Naive thymus-derived CD8-positive, alpha-beta T cell (primary cell): ENCODE measurements around the gene CAPNS1. TPM values are rescaled to one million over a fixed set of nuclear protein-coding genes. Genes with fewer than 3 reads are reported as not detected.
A peak's percentile ranks its signal among the peaks of the same experiment; 100 is the strongest.
"Not testable (repeated sequence)": the region's sequence is repeated elsewhere in the genome, so short reads cannot be mapped to it uniquely, and the experiment has no call there.

Experiments used
- ATAC-seq, 2 donors: fragments of 150-1000 bp; cut with Tn5 transposase in 1 of 2; sonication (Bioruptor Pico), chemical (Tn5 transposase) in 1 of 2; 1 replicate in 1 of 2; 2 replicates in 1 of 2; pipeline ENCODE4 v1.10.0; 2021; ENCODE audit warnings: mild to moderate bottlenecking in 2 of 2, moderate library complexity in 2 of 2
- POLR2A ChIA-PET: fragments of 350-600 bp; sonication (Branson Sonifier 250); formaldehyde crosslinking; loops from one replicate; lab custom pipeline; 2021; ENCODE audit warnings: antibody characterized with exemption; lab: Charles Lee
- DNase-seq, 10 donors: peaks; one replicate each; pipeline versions ENCODE4 v3.0.0 to v3.0.0-alpha.2; 2020 to 2022
- H3K27ac Mint-ChIP-seq, 10 donors: one replicate each; pipeline ENCODE4 v1.8.0; 2020 to 2022; ENCODE audit warnings: mild to moderate bottlenecking in 10 of 10, mixed read lengths in 10 of 10, moderate library complexity in 4 of 10, inconsistent platforms in 1 of 10
- H3K27me3 Mint-ChIP-seq, 5 donors: one replicate each; pipeline ENCODE4 v1.8.0; 2021 to 2022; ENCODE audit warnings: mixed read lengths in 5 of 5
- H3K36me3 Mint-ChIP-seq, 3 donors: one replicate each; pipeline ENCODE4 v1.8.0; 2020 to 2022; ENCODE audit warnings: mixed read lengths in 3 of 3, mild to moderate bottlenecking in 2 of 3, inconsistent platforms in 1 of 3
- H3K4me1 Mint-ChIP-seq, 4 donors: one replicate each; pipeline ENCODE4 v1.8.0; 2021 to 2022; ENCODE audit warnings: mixed read lengths in 4 of 4
- H3K4me3 Mint-ChIP-seq, 10 donors: one replicate each; pipeline ENCODE4 v1.8.0; 2020 to 2022; ENCODE audit warnings: mild to moderate bottlenecking in 10 of 10, mixed read lengths in 10 of 10, moderate library complexity in 6 of 10, inconsistent platforms in 1 of 10
- H3K9me3 Mint-ChIP-seq, 9 donors: one replicate each; pipeline ENCODE4 v1.8.0; 2020 to 2022; ENCODE audit warnings: mixed read lengths in 9 of 9, mild to moderate bottlenecking in 3 of 9, inconsistent platforms in 1 of 9, moderate library complexity in 1 of 9
- polyA plus RNA-seq, 3 donors: library from polyadenylated mRNA; unstranded; fragments of 300-500 nt; fragmentation: Illumina TruSeq; gene quantifications; one replicate each; pipeline ENCODE4 v1.2.3, GENCODE V29; 2021
- total RNA-seq, 8 experiments: library from RNA in 2 of 8; stranded (reverse) in 2 of 8; gene quantifications; one replicate each; pipeline ENCODE4 v1.2.3 and lab custom pipeline; 2021 to 2026

Gene CAPNS1
- total and polyA plus RNA-seq, 5 experiments from 2014 or later = 93.4 to 239 (median 137) TPM

DNA sequence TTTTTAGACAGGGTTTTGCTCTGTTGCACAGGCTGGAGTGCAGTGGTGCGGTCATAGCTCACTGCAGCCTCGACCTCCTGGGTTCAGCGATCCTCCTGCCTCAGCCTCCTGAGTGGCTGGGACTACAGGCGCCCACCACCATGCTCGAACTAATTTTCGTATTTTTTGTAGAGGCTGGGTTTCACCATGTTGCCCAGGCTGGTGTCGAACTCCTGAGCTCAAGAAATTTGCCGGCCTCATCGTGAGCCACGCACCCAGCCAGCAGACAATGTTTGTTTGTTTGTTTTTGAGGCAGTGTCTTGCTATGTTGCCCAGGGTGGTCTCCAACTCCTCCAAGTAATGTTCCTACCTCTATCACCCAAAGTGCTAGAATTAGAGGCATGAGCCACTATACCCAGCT is 13.3 kb downstream of the CAPNS1 start:
- Mint-ChIP-seq H3K9me3 (no peaks in the 10 kb centered on the region), H3K27me3 (no peaks in the 10 kb centered on the region), H3K36me3 (peaks cover 0 to 37% (median 17%) of the 10 kb centered on the region in 3 donors), H3K4me3 (no peak overlapping the region), H3K27ac (peak overlapping the region in 1 of 10 donors; percentile 79), H3K4me1 (peaks cover 2 to 14% (median 6%) of the 10 kb centered on the region in 4 donors)
- DNase-seq (no peak), ATAC-seq (no peak)
- POLR2A ChIA-PET = interaction anchor here (0.7 kb wide), 1 partner anchor 42 kb away, joined by 3 read pairs; the partner anchor contains the start of gene OVOL3

DNA sequence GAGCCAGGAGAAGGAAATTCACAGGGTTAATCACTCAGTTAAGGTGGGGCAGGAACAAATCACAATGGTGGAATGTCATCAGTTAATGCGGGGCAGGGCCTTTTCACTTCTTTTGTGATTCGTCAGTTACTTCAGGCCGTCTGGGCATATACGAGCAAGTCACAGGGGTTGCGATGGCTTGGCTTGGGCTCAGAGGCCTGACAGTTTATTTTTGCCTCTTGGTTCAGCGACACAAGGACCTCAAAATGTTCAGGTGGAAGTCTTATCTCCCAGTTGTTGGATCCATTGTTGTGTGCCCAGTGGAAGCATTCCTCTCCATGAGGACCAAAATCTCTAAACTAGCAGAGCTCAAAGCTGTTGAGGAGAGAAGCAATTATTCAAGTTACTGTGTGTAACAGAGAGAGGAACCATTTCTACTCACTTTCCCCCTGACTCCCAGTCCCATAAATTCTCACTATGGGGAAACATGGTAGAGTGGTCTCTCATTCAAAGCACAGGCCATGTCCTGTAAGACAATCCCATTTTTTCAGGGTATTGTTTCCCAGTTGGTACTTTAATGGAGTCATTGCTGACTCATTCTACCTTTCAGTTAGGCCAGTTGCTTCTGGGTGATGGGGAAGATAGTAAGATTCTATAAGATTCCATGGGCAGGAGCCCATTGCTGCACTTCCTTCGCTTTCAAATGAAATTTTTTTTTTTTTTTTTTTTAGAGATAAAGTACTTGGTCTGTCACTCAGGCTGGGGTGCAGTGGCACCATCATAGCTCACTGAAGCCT is 21.1 kb downstream of the CAPNS1 start:
- ATAC-seq = no peak
- H3K9me3 Mint-ChIP-seq = no peaks in the 10 kb centered on the region
- no peak for DNase-seq
- H3K4me3 Mint-ChIP-seq = no peak overlapping the region
- POLR2A ChIA-PET = no interaction called here
- H3K36me3 Mint-ChIP-seq = peaks cover 0 to 3% (median 2%) of the 10 kb centered on the region in 3 donors
- H3K4me1 Mint-ChIP-seq = peaks cover 0 to 6% (median 0%) of the 10 kb centered on the region in 4 donors
- H3K27ac Mint-ChIP-seq = peak overlapping the region in 1 of 10 donors; percentile 26
- no peaks in the 10 kb centered on the region for H3K27me3 Mint-ChIP-seq

DNA sequence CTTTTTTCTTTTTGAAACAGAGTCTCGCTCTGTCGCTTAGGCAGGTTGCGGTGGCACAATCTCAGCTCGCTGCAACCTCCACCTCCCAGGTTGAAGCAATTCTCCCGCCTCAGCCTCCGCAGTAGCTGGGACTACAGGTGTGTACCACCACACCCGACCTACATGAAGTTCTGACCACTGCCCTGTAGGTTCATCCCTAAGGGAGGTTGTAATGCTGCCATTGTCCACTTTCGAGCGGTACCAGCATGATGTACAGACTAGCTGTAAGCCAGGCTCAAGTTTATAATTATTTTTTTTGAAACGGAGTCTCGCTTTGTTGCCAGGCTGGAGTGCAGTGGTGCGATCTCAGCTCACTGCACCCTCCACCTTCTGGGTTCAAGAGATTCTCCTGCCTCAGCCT is 23.9 kb downstream of the CAPNS1 start:
- H3K27ac Mint-ChIP-seq = peak overlapping the region in 1 of 10 donors; percentile 21

DNA sequence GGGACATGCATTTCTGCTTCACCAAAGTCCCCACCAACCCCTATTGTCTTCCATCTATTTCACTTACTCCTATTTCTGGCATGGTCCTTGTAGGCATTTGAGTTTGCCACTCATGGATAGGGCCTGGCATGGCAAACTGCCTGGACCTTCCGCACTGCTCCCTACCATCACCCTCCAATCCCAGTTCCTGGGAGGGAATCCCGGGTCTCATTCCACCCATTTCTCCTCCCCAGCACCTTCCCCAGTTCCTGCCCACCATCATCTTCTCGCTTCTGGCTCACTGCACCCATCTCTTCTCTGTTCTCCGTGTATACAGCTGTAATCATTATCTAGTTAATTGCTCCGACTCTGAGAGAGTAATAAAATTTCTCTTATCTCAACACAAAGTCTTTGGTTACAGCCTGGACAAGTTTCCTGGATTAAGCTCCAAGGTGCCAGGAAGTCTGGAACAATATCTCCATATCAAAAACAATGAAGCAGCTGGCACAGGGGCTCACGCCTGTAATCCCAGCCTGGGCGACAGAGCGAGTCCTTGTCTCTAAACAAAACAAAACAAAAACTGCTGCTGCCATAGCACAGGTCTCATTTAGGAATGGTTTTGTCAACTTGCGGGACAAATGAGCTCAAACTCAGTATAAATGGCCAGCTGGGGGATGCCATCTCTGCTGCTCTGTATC is 29.4 kb downstream of the CAPNS1 start:
- POLR2A ChIA-PET = interaction anchor here (0.5 to 1.3 kb wide), 4 partner anchors 41 to 271 kb away, joined by 3 to 10 read pairs (median 4); no protein-coding TSS in a partner anchor
- ATAC-seq = no peak
- no peak overlapping the region for H3K4me3 Mint-ChIP-seq
- peaks cover 0 to 4% (median 2%) of the 10 kb centered on the region in 4 donors for H3K4me1 Mint-ChIP-seq
- peak overlapping the region in 1 of 10 donors; percentile 22 for H3K27ac Mint-ChIP-seq
- no peaks in the 10 kb centered on the region for H3K9me3 Mint-ChIP-seq
- H3K27me3 Mint-ChIP-seq = no peaks in the 10 kb centered on the region
- H3K36me3 Mint-ChIP-seq = no peaks in the 10 kb centered on the region
- no peak for DNase-seq

More for the DNA sequence above, 23.9 kb downstream of the CAPNS1 start:
- H3K36me3 Mint-ChIP-seq = peaks cover 0 to 2% (median 0%) of the 10 kb centered on the region in 3 donors
- H3K27me3 Mint-ChIP-seq = no peaks in the 10 kb centered on the region
- ATAC-seq (no peak), DNase-seq (no peak)
- no peaks in the 10 kb centered on the region for H3K4me1 Mint-ChIP-seq
- POLR2A ChIA-PET = interaction anchor here (0.8 to 1.4 kb wide), 2 partner anchors 13 to 36 kb away, joined by 3 read pairs; no protein-coding TSS in a partner anchor
- no peaks in the 10 kb centered on the region for H3K9me3 Mint-ChIP-seq
- H3K4me3 Mint-ChIP-seq = no peak overlapping the region

DNA sequence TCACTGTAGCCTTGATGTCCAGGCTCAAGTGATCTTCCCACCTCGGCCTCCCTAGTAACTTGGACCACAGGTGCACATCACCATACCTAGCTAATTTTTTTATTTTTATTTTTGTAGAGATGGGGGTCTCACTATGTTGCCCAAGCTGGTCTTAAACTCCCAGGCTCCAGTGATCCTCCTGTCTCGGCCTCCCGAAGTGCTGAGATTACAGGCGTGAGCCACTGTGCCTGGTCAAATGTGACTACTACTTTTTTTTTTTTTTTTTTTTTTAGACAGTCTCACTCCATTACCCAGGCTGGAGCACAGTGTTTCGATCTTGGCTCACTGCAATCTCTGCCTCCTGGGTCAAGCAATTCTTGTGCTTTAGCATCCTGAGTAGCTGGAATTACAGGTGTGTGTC is 33.0 kb downstream of the CAPNS1 start:
- no peaks in the 10 kb centered on the region for H3K9me3 Mint-ChIP-seq
- DNase-seq = no peak
- peak overlapping the region in 1 of 10 donors; percentile 24 for H3K27ac Mint-ChIP-seq
- H3K36me3 Mint-ChIP-seq = no peaks in the 10 kb centered on the region
- no peak overlapping the region for H3K4me3 Mint-ChIP-seq
- peaks cover 0 to 4% (median 2%) of the 10 kb centered on the region in 4 donors for H3K4me1 Mint-ChIP-seq
- ATAC-seq = no peak
- no peaks in the 10 kb centered on the region for H3K27me3 Mint-ChIP-seq
- POLR2A ChIA-PET = interaction anchor here (0.6 kb wide), 1 partner anchor 8 kb away, joined by 3 read pairs; no protein-coding TSS in a partner anchor

DNA sequence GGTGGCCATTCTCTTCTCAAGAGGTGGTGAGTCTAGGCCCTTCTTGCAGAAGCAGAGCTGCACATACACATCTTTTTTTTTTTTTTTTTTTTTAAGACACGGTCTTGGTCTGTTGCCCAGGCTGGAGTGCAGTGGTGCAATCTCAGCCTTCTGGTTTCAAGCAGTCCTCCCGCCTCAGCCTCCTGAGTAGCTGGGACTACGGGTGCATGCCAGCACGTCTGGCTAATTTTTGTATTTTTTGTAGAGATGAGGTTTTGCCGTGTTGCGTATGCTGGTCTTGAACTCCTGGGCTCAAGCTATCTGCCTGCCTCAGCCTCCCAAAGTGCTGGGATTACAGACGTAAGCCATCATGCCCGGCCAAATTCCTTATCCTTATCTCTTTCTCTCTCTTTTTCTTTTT is 34.0 kb downstream of the CAPNS1 start:
- H3K4me3 Mint-ChIP-seq, ATAC-seq, H3K27me3 Mint-ChIP-seq, H3K36me3 Mint-ChIP-seq, H3K4me1 Mint-ChIP-seq, DNase-seq, H3K27ac Mint-ChIP-seq, H3K9me3 Mint-ChIP-seq: not testable (repeated sequence)
- POLR2A ChIA-PET = interaction anchor here (1.4 kb wide), 1 partner anchor 46 kb away, joined by 3 read pairs; no protein-coding TSS in a partner anchor

DNA sequence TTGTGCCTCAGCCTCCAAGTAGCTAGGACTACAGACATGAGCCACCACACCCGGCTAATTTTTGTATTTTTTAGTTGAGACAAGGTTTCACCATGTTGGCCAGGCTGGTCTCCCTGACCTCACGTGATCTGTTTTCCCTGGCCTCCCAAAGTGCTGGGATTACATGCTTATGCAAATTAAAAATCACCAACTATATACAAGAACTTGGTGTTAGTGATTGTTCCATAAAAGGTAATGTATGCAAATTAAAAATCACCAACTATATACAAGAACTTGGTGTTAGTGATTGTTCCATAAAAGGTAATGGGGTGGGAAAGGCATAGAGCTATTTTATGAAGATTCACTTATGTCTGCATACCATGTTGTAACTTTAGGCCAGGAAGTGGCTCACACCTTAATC is 39.2 kb downstream of the CAPNS1 start:
- POLR2A ChIA-PET, DNase-seq, H3K4me1 Mint-ChIP-seq, H3K27me3 Mint-ChIP-seq, H3K4me3 Mint-ChIP-seq, H3K9me3 Mint-ChIP-seq, ATAC-seq: not testable (repeated sequence)
- H3K27ac Mint-ChIP-seq = peak overlapping the region in 1 of 10 donors; percentile 45
- peaks cover 4 to 17% (median 13%) of the 10 kb centered on the region in 3 donors for H3K36me3 Mint-ChIP-seq

DNA sequence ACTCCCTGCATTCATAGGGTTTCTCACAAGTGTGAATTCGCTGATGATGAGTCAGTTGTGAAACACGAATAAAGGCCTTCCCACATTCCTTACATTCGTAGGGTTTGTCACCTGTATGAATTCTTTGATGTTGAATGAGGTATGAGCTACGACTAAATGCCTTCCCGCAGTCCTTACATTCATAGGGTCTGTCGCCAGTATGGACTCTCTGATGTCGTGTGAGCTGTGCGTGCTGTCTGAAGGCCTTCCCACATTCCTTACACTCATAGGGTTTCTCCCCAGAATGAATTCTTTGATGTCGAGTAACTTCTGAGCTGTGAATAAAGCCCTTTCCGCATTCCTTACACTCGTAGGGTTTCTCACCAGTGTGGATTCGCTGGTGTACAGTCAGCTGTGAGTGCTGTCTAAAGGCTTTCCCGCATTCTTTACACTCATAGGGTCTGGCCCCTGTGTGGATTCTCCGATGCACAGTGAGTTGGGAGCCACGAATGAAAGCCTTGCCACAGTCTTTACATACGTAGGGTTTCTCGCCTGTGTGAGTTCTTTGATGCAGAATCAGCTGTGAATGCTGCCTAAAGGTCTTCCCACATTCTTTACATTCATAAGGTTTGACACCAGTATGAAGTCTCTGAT is 42.9 kb downstream of the CAPNS1 start:
- H3K4me1 Mint-ChIP-seq = no peaks in the 10 kb centered on the region
- no peak for DNase-seq
- POLR2A ChIA-PET = no interaction called here
- no peak overlapping the region for H3K4me3 Mint-ChIP-seq
- peaks cover 4 to 20% (median 15%) of the 10 kb centered on the region in 3 donors for H3K36me3 Mint-ChIP-seq
- no peaks in the 10 kb centered on the region for H3K27me3 Mint-ChIP-seq
- H3K27ac Mint-ChIP-seq = no peak overlapping the region
- ATAC-seq = no peak
- H3K9me3 Mint-ChIP-seq = no peaks in the 10 kb centered on the region

DNA sequence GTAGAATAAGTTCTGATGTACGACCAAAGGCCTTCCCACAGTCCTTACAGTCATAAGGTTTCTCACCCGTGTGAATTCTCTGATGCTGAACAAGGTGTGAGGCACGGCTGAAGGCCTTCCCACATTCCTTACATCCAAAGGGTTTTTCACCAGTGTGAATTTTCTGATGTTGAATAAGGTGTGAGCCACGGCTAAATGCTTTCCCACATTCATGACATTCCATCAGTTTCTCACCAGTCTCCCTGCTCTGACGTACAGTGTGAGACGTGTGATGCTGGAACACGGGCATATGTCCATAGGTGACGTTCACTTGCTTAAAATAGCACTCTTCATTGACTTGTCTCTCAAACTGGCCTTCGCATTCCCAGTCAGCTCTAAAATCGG is 43.4 kb downstream of the CAPNS1 start:
- Mint-ChIP-seq H3K27me3 (no peaks in the 10 kb centered on the region), H3K9me3 (no peaks in the 10 kb centered on the region), H3K36me3 (peaks cover 4 to 20% (median 15%) of the 10 kb centered on the region in 3 donors), H3K4me1 (no peaks in the 10 kb centered on the region), H3K27ac (no peak overlapping the region), H3K4me3 (no peak overlapping the region)
- POLR2A ChIA-PET = no interaction called here
- DNase-seq (no peak), ATAC-seq (no peak)

DNA sequence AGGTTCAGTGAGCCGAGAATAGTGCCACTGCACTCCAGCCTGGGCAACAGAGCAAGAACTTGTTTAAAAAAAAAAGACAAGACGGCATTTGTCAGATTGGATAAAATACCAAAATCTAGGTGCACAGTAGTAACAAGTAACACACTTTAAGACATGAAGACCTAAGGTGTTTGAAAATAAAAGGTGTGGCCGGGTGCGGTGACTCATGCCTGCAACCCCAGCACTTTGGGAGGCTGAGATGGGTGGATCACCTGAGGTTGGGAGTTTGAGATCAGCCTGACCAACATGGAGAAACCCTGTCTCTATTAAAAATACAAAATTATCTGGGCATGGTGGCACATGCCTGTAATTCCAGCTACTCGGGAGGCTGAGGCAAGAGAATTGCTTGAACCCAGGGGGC is 46.9 kb downstream of the CAPNS1 start:
- H3K36me3 Mint-ChIP-seq = peaks cover 4 to 30% (median 18%) of the 10 kb centered on the region in 3 donors
- ATAC-seq, H3K4me1 Mint-ChIP-seq, H3K27me3 Mint-ChIP-seq, H3K9me3 Mint-ChIP-seq, POLR2A ChIA-PET, H3K27ac Mint-ChIP-seq, DNase-seq, H3K4me3 Mint-ChIP-seq: not testable (repeated sequence)

DNA sequence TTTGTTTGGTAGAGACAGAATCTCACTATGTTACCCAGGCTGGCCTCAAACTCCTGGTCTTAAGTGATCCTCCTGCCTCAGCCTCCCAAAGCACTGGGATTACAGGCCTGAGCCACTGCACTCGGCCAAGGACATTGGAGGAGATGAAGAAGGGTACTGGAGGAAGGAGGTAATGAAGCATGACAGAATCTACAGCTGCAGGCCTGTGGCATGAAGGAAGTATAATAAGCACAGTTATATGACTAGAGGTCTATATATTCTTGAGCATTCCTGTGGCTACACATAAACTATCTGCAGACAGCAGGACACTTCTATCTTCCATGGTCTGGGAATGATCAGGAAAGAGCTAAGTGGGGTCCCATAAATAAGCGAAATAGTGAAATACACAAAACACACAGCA is 56.4 kb downstream of the CAPNS1 start:
- Mint-ChIP-seq H3K9me3 (no peaks in the 10 kb centered on the region), H3K4me1 (peaks cover 0 to 2% (median under 1%) of the 10 kb centered on the region in 4 donors), H3K36me3 (peaks cover 0 to 50% (median 16%) of the 10 kb centered on the region in 3 donors), H3K27ac (no peak overlapping the region), H3K4me3 (no peak overlapping the region), H3K27me3 (no peaks in the 10 kb centered on the region)
- no peak for ATAC-seq
- no peak for DNase-seq
- POLR2A ChIA-PET = no interaction called here

DNA sequence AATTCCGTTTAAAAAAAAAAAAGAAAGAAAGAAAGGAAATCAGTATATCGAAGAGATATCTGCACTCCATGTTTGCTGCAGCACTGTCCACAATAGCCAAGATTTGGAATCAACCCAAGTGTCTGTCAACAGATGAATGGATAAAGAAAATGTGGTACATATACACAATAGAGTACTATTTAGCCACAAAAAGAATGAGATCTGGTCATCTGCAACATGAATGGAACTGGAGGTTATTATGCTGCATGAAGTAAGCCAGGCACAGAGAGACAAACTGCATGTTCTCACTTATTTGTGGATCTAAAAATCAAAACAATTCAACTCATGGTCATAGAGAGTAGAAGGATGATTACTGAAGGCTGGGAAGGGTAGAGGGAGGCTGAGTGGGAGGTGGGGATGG is 58.3 kb downstream of the CAPNS1 start:
- H3K27ac Mint-ChIP-seq = peak overlapping the region in 1 of 10 donors; percentile 73
- no peak overlapping the region for H3K4me3 Mint-ChIP-seq
- ATAC-seq (no peak), DNase-seq (no peak)
- no peaks in the 10 kb centered on the region for H3K27me3 Mint-ChIP-seq
- POLR2A ChIA-PET = no interaction called here
- peaks cover 0 to 47% (median 16%) of the 10 kb centered on the region in 3 donors for H3K36me3 Mint-ChIP-seq
- H3K4me1 Mint-ChIP-seq = peaks cover 0 to 5% (median 3%) of the 10 kb centered on the region in 4 donors
- no peaks in the 10 kb centered on the region for H3K9me3 Mint-ChIP-seq
